COLO668 (cell line): ENCODE data around the gene SPART.
"Not testable (repeated sequence)": the region's sequence is repeated elsewhere in the genome, so short reads cannot be mapped to it uniquely, and the experiment has no call there.

Source experiments
- DNase-seq: peaks from one replicate; lab custom pipeline; 2025; ENCODE audit not compliant: unreplicated experiment; lab: John Stamatoyannopoulos, UW

Gene SPART

DNA sequence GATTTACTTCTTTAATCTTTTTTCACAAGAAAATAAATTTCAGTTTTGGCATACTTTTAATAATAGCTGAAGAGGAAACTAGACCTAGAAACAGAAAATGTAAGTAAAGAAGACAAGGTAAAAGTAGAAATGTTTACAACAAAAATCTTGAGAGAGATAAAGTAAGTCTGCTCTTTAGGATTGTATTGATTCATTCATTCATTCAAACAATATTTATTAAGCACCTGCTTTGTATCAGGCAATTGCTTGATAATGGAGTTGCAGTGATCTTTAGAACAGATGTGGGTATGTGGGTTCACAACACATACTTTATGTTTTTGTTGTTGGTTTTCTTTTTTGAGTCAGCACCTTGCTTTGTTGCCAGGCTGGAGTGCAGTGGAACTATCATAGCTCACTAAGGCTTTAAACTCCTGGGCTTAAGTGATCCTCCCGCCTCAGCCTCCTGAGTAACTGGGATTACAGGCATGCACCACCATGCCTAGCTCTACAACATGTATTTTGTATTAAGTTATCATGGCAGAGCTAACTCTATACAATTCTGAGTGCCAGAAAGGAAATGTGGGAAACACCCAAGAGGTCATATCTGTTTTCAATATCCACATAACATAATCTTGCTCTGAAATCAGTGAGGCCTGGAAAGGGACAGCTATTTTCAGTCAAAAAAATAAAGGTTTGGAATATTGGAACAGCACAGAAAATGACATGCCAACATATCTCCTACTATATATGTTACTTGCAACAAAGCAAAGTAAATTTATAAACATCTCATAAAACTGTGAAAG lies 8.8 kb upstream of the SPART start:
- DNase-seq = no peak

DNA sequence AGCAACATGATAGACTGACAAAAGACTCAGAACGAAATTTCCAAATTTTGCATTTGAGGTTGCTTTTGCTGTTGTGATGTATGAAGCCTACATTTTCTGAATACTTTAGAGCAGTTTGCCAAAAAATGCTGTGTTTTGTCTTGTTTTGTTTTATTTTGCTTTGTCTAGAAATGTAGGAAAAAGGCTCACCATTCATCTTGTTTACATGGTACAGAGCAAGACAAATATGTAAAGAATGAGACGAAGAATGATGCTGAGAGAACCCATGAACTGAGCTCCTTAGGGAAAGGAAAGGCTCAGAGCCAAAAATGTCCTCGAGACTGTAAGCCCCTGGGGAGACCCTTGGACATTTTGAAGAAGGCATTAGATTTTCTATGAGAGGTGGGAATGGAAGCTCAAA lies 6.8 kb upstream of the SPART start:
- no peak for DNase-seq

DNA sequence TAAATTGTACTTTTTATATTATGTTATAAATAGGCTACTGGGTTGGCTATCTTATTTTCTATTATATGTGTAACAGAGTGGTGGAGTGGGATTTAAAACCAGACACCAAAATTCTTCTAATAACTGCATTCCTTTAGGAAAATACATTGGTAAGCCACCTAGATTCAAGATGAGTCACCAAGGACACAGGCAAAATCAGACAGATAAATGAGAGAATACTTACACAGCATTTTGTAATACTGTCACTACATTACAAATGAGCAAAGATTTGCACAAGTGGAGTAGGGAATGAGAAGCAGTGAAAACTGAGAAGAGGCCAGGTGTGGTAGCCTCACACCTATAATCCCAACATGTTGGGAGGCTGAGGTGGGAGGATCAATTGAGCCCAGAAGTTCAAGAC lies 6.2 kb upstream of the SPART start:
- DNase-seq = no peak

- no peak for DNase-seq
Measured at GRCh38 chr13:36347531-36348210, 1.5 kb upstream of the SPART start.

DNA sequence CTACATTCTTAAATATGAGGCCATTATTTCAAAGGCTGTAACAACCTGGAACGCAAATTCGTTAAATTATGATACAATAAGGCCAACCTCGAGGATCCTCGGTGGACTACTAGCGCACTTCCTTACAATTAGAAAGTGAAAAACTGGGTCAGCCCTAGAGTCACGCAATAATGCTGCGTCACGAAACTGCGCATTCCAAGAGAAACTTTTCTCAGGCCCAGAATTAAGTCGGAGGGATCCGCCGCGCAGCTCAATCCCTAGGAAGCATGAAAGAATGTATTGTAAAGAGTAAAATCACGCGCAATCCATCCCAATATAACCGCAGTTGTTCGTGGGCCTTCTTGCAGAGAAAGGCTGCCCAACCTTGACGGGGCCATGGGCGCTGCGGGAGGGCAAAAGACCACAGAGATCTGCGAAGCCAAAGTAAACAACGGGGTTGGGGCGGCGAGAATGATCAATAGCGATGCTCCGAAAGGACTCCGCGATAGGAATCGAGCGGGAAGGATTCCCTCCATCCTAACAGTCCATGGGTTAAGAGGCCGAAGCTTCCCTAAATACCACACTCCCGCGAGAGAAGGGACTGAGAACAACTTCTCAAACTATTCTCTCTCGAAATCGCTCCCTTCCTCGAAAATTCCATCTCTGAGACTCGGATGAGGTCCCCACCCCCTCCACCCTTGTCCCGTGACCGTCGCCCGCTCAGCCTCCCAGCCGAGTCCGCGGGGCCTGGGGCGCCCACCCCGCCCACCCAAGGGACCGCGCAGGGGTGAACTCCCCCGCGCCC lies 564 bp downstream of the SPART start:
- no peak for DNase-seq

DNA sequence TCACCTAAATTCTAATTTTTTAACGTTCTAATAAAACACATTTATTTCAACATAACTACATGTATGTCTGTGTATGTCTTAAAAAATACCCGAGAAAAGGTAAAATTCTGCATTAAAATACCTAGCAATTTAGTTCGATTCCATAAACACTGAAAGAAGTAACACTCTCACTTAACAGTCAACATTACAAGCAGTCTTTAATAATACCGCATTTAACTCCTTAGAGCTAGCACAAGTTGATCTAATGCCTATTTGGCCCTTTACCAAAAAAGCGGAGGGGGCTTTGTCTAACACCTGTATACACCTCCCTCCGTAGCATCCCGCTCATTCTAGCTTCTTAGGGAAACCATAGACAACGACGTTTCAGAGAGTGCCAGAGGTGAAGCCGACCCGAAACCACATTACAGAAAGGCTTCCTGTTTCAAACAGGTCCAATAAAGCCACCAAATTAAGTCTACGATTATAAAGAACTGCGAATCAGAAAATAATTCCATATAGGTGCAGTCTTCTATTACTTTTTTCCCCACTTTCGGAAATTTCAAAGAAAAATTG lies 1.2 kb downstream of the SPART start:
- DNase-seq = no peak

DNA sequence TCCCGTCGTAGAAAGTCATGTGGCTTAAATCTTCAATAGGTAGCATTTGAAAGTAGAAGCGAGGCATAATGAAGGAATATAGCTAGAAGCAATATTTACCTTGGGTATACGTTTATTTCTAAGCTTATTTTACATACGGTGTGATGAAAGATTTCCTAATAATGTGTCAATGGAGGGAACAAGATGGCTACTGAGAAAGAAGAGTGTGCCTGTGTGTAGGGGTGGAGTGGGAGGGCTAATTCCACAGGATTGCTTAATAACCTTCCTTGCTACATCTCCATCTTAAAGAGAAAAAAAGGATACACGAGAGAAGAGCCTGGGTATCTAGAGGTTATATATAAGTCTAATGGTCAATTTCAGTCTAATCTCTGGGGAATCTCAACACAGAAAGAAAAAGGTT lies 2.0 kb downstream of the SPART start:
- DNase-seq = no peak

DNA sequence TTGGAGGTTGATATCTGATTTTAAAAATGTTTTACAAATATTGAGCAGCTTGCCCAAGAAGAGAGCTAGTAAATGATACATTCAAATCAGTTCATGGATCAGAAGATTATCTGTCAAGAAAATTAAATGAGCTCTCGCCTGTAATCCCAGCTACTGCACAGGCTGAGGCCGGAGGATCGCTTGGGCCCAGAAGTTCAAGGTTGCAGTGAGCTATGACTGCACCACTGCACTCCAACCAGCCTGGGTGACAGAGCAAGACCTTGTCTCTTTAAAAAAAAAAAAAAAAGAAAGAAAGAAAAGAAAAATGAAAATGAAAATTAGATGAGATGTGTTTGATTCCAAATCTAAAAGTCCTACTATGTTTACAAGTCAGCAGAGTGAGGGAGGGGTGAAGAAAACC lies 2.4 kb downstream of the SPART start:
- DNase-seq = no peak

- no peak for DNase-seq
Measured at GRCh38 chr13:36342715-36343114, 3.5 kb downstream of the SPART start.

- no peak for DNase-seq
Measured at GRCh38 chr13:36341718-36342117, 4.5 kb downstream of the SPART start.

- DNase-seq = no peak
Measured at GRCh38 chr13:36339600-36340155, 6.5 kb downstream of the SPART start.

- no peak for DNase-seq
Measured at GRCh38 chr13:36337938-36338641, 8.1 kb downstream of the SPART start.

GRCh38 chr13:36332986-36333385 lies 13.2 kb downstream of the SPART start:
- DNase-seq = no peak

- not testable (repeated sequence) for DNase-seq
Measured at GRCh38 chr13:36332255-36332654, 13.9 kb downstream of the SPART start.

DNA sequence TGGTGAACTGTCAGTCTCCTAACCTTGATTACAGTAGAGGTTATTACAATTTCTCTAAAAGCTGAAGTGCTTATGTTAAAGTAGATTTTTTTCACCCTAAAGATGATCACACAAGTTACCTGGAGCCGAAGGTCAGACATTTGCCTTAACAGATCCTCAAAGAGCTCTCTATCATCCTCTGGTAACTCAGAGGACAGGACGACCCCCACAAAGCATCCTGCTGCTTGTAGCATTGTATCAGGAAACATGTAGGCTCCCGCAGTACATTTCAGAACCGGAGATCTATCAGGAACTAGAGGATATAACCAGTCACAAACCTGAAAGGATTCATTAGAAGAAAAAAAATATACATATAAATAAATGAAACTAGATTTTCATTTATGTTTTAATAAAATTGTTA lies 14.9 kb downstream of the SPART start:
- no peak for DNase-seq

DNA sequence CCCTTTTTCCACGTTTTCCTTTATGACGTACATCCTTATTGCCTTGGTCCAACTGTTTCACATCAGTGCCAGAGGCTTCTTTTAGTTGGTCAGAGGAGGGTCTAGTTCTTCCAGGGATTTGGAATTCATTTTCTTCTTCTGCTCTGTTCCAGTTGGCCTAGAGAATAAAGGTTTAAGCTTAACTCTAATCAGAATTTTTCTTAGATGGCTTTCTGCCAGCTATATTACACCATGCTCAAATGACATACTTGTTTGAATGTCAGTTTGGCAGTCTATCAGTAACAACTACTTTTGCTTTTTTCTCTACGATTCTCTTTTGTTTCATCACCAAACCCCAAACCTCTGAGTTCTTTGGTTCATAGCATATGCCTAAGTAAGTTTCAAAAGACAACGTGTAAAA lies 16.8 kb downstream of the SPART start:
- DNase-seq = no peak

- DNase-seq = no peak
Measured at GRCh38 chr13:36328821-36329220, 17.4 kb downstream of the SPART start.

- DNase-seq = no peak
Measured at GRCh38 chr13:36325912-36326311, 20.3 kb downstream of the SPART start.

GRCh38 chr13:36324881-36325280 lies 21.3 kb downstream of the SPART start:
- not testable (repeated sequence) for DNase-seq

DNA sequence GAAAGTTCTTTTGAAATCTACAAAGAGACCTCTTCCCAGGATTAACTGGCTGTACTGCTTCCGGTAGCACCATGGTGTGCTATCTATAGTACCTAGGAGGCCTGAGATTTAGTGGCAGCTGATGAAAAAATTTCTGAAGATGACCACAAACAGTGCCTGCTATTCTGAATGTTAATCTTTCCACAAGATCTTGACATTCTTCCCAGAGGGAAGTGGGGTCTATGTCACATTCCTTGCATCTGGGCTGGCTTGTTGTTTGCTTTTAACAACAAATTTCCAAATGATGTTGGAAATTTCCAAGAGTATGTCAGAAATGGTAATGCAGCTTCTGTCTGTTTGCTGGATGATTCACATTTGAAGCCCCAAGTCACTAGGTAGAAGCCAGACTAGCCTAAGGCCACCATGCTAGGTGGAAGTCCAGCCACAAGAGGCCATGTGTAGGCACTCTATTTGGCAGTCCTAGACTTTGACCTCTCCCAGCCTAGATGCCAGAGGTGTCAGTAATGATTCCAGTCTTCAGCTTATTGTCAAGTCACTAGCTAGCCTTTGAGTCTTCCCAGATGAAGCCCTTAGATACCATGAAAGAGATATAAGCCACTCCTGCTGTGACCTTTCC lies 22.1 kb downstream of the SPART start:
- no peak for DNase-seq
